Mesenchymal stem cell (in vitro differentiated cells and primary cell): ENCODE data around the gene ABCC4.

ENCODE experiments used
- DNase-seq: peaks from one replicate; pipeline ENCODE4 v3.0.0-alpha.2; 2013
- H2AFZ ChIP-seq: one replicate; pipeline ENCODE4 v1.6.1; 2013; ENCODE audit warnings: low read depth, mild to moderate bottlenecking, control low read depth, inconsistent platforms, low read length, moderate library complexity
- H2AK5ac ChIP-seq: 2 replicates; pipeline ENCODE4 v1.6.1; 2013; ENCODE audit warnings: low read length, moderate library complexity, mild to moderate bottlenecking, inconsistent platforms; ENCODE audit not compliant: severe bottlenecking
- H2BK120ac ChIP-seq: one replicate; pipeline ENCODE4 v1.6.1; 2013; ENCODE audit warnings: low read depth, mild to moderate bottlenecking, inconsistent platforms, low read length, moderate library complexity
- H2BK12ac ChIP-seq, 2 experiments: one replicate each; pipeline ENCODE4 v1.6.1; 2013; ENCODE audit warnings: inconsistent platforms in 2 of 2, low read length in 2 of 2, mild to moderate bottlenecking in 2 of 2, moderate library complexity in 2 of 2, control low read depth in 1 of 2
- H2BK15ac ChIP-seq: one replicate; pipeline ENCODE4 v1.6.1; 2013; ENCODE audit warnings: mild to moderate bottlenecking, low read depth, inconsistent platforms; ENCODE audit not compliant: poor library complexity, severe bottlenecking
- H2BK5ac ChIP-seq: 2 replicates; pipeline ENCODE4 v1.6.1; 2013; ENCODE audit warnings: low read depth, mild to moderate bottlenecking, low read length, control low read depth, inconsistent platforms; ENCODE audit not compliant: poor library complexity, severe bottlenecking
- H3K14ac ChIP-seq, 2 experiments: one replicate each; pipeline ENCODE4 v1.6.1; 2013; ENCODE audit warnings: inconsistent platforms in 2 of 2, low read length in 2 of 2, control low read depth in 1 of 2, mild to moderate bottlenecking in 1 of 2, moderate library complexity in 1 of 2
- H3K18ac ChIP-seq, 2 experiments: one replicate each; pipeline ENCODE4 v1.6.1; 2013; ENCODE audit warnings: inconsistent platforms in 2 of 2, low read length in 2 of 2, control low read depth in 1 of 2, low read depth in 1 of 2, mild to moderate bottlenecking in 1 of 2
- H3K23ac ChIP-seq, 2 experiments: one replicate each; pipeline ENCODE4 v1.6.1; 2013; ENCODE audit warnings: inconsistent platforms in 2 of 2, low read length in 2 of 2, mild to moderate bottlenecking in 2 of 2, moderate library complexity in 2 of 2, control low read depth in 1 of 2
- H3K27ac ChIP-seq: 2 replicates; pipeline ENCODE4 v1.5.1; 2013; ENCODE audit warnings: mild to moderate bottlenecking, moderate library complexity, low read length, control low read depth, inconsistent platforms; ENCODE audit not compliant: poor library complexity, severe bottlenecking
- H3K27me3 ChIP-seq, 2 experiments: 2 replicates each; pipeline versions ENCODE4 v1.6.1 to v1.7.0; 2013; ENCODE audit warnings: low read length in 2 of 2, mild to moderate bottlenecking in 2 of 2, moderate library complexity in 2 of 2, control low read depth in 1 of 2, inconsistent platforms in 1 of 2; ENCODE audit not compliant: control insufficient read depth in 1 of 2, insufficient read depth in 1 of 2
- H3K36me3 ChIP-seq, 2 experiments: 2 replicates each; pipeline versions ENCODE4 v1.6.1 to v1.7.0; 2013; ENCODE audit warnings: low read length in 2 of 2, control low read depth in 1 of 2, inconsistent platforms in 1 of 2, low read depth in 1 of 2, mild to moderate bottlenecking in 1 of 2; ENCODE audit not compliant: insufficient read depth in 2 of 2, control insufficient read depth in 1 of 2
- H3K4ac ChIP-seq, 2 experiments: one replicate each; pipeline ENCODE4 v1.6.1; 2013; ENCODE audit warnings: inconsistent platforms in 2 of 2, low read length in 2 of 2, mild to moderate bottlenecking in 2 of 2, moderate library complexity in 2 of 2, control low read depth in 1 of 2, low read depth in 1 of 2
- H3K4me1 ChIP-seq: 2 replicates; pipeline ENCODE4 v1.6.1; 2013; ENCODE audit warnings: low read depth, low read length, control low read depth; ENCODE audit not compliant: control insufficient read depth, insufficient read depth
- H3K4me2 ChIP-seq: 2 replicates; pipeline ENCODE4 v1.6.1; 2013; ENCODE audit warnings: low read length, mild to moderate bottlenecking, inconsistent platforms; ENCODE audit not compliant: poor library complexity, severe bottlenecking
- H3K4me3 ChIP-seq, 2 experiments: 2 replicates each; pipeline versions ENCODE4 v1.5.1 to v1.7.0; 2013; ENCODE audit warnings: low read length in 2 of 2, mild to moderate bottlenecking in 2 of 2, control low read depth in 1 of 2, low read depth in 1 of 2; ENCODE audit not compliant: insufficient read depth in 1 of 2
- H3K79me1 ChIP-seq: replicated peaks from 2 replicates; pipeline ENCODE4 v1.6.1; 2013; ENCODE audit warnings: mild to moderate bottlenecking, control low read depth, low read length, inconsistent platforms; ENCODE audit not compliant: poor library complexity, severe bottlenecking
- H3K9ac ChIP-seq: 2 replicates; pipeline ENCODE4 v1.7.0; 2013; ENCODE audit warnings: mild to moderate bottlenecking, low read length, moderate library complexity
- H3K9me3 ChIP-seq: 2 replicates; pipeline ENCODE4 v1.7.0; 2013; ENCODE audit warnings: mild to moderate bottlenecking, low read length; ENCODE audit not compliant: control insufficient read depth
- H4K8ac ChIP-seq: one replicate; pipeline ENCODE4 v1.6.1; 2013; ENCODE audit warnings: inconsistent platforms, mild to moderate bottlenecking, low read length, moderate library complexity
- H4K91ac ChIP-seq: one replicate; pipeline ENCODE4 v1.6.1; 2013; ENCODE audit warnings: mild to moderate bottlenecking, low read length, inconsistent platforms
- WGBS: methylation state at CpG from one replicate; pipeline ENCODE4 v1.1.7; 2013; ENCODE audit warnings: mixed read lengths; 5-methylcytosine and 5-hydroxymethylcytosine counted together

ABCC4 gene

GRCh38 chr13:95262837-95263384, 38.3 kb downstream of the ABCC4 start:
- H3K4me1 ChIP-seq = peaks cover 14% of the 10 kb centered on the region
- peak overlapping the region; percentile 13 for H4K8ac ChIP-seq
- H2BK5ac ChIP-seq = no peak overlapping the region
- no peak overlapping the region for H2BK12ac ChIP-seq
- peak overlapping the region in 1 of 2 experiments; percentile 43 for H3K4ac ChIP-seq
- H3K79me1 ChIP-seq = peaks cover 8% of the 10 kb centered on the region
- H3K9me3 ChIP-seq = no peaks in the 10 kb centered on the region
- peak overlapping the region; percentile 71 for H2AK5ac ChIP-seq
- H3K27me3 ChIP-seq = no peaks in the 10 kb centered on the region
- H3K4me3 ChIP-seq = no peak overlapping the region
- H2AFZ ChIP-seq = no peak overlapping the region
- H3K9ac ChIP-seq = no peak overlapping the region
- H2BK15ac ChIP-seq = no peak overlapping the region
- 100% methylated on average over 6 of the region's 9 CpGs for WGBS
- no peak overlapping the region for H3K14ac ChIP-seq
- no peak overlapping the region for H4K91ac ChIP-seq
- H3K36me3 ChIP-seq = peaks cover 4 to 27% of the 10 kb centered on the region in 2 experiments
- peak overlapping the region in 1 of 2 experiments; percentile 46 for H3K18ac ChIP-seq
- DNase-seq = no peak
- no peak overlapping the region for H3K23ac ChIP-seq
- peak overlapping the region; percentile 12 for H3K27ac ChIP-seq
- no peak overlapping the region for H2BK120ac ChIP-seq
- no peak overlapping the region for H3K4me2 ChIP-seq

- H4K91ac ChIP-seq = peak overlapping the region; percentile 3
- H3K18ac ChIP-seq = peak overlapping the region in 1 of 2 experiments; percentile 67
These were observed 39.3 kb downstream of the ABCC4 start for GRCh38 chr13:95261956-95262355.

GRCh38 chr13:95260031-95260525, 41.2 kb downstream of the ABCC4 start:
- 99% methylated on average over 6 of the region's 7 CpGs for WGBS
- no peak for DNase-seq
- Histone ChIP-seq H3K4me3 (no peak overlapping the region), H3K18ac (no peak overlapping the region), H3K9ac (no peak overlapping the region), H2AK5ac (peak overlapping the region; percentile 96), H2AFZ (no peak overlapping the region), H2BK15ac (no peak overlapping the region), H2BK5ac (no peak overlapping the region), H3K14ac (no peak overlapping the region), H4K91ac (no peak overlapping the region), H3K27ac (peak overlapping the region; percentile 92), H3K36me3 (peaks cover 0 to 14% of the 10 kb centered on the region in 2 experiments), H3K79me1 (peaks cover 8% of the 10 kb centered on the region), H3K9me3 (no peaks in the 10 kb centered on the region), H3K23ac (no peak overlapping the region), H3K4ac (no peak overlapping the region), H2BK12ac (no peak overlapping the region), H3K4me2 (no peak overlapping the region), H3K4me1 (peaks cover 18% of the 10 kb centered on the region), H4K8ac (no peak overlapping the region), H3K27me3 (no peaks in the 10 kb centered on the region), H2BK120ac (no peak overlapping the region)

More at GRCh38 chr13:95261956-95262355, 39.3 kb downstream of the ABCC4 start:
- Histone ChIP-seq H3K27ac (no peak overlapping the region), H3K27me3 (no peaks in the 10 kb centered on the region), H2AFZ (no peak overlapping the region), H2BK15ac (peak overlapping the region; percentile 39), H2BK12ac (no peak overlapping the region), H3K4ac (no peak overlapping the region), H2AK5ac (peak overlapping the region; percentile 40), H3K9ac (no peak overlapping the region), H3K23ac (no peak overlapping the region), H2BK5ac (no peak overlapping the region), H2BK120ac (no peak overlapping the region), H3K79me1 (peaks cover 8% of the 10 kb centered on the region), H3K14ac (no peak overlapping the region), H3K4me2 (no peak overlapping the region), H3K36me3 (peaks cover 4 to 28% of the 10 kb centered on the region in 2 experiments), H4K8ac (peak overlapping the region; percentile 4), H3K9me3 (no peaks in the 10 kb centered on the region), H3K4me1 (peaks cover 13% of the 10 kb centered on the region), H3K4me3 (no peak overlapping the region)
- 82% methylated on average over 3 of the region's 3 CpGs for WGBS
- no peak for DNase-seq

- H2AFZ ChIP-seq = no peak overlapping the region
- no peak overlapping the region for H3K18ac ChIP-seq
- H3K9ac ChIP-seq = no peak overlapping the region
- no peak overlapping the region for H3K4ac ChIP-seq
- no peak overlapping the region for H4K8ac ChIP-seq
- peak overlapping the region; percentile 21 for H2BK5ac ChIP-seq
- H3K36me3 ChIP-seq = peaks cover 0 to 16% of the 10 kb centered on the region in 2 experiments
- peak overlapping the region in 1 of 2 experiments; percentile 80 for H2BK12ac ChIP-seq
- H2AK5ac ChIP-seq = peak overlapping the region; percentile 67
- WGBS = 87% methylated on average over 8 of the region's 9 CpGs
- no peaks in the 10 kb centered on the region for H3K9me3 ChIP-seq
- H3K4me3 ChIP-seq = no peak overlapping the region
- H3K4me1 ChIP-seq = peaks cover 21% of the 10 kb centered on the region
- peaks cover 8% of the 10 kb centered on the region for H3K79me1 ChIP-seq
- H3K4me2 ChIP-seq = no peak overlapping the region
- H2BK15ac ChIP-seq = no peak overlapping the region
- H3K27ac ChIP-seq = peak overlapping the region; percentile 92
- no peak overlapping the region for H2BK120ac ChIP-seq
- no peak overlapping the region for H4K91ac ChIP-seq
- no peak for DNase-seq
- no peak overlapping the region for H3K14ac ChIP-seq
- H3K27me3 ChIP-seq = no peaks in the 10 kb centered on the region
- no peak overlapping the region for H3K23ac ChIP-seq
These were observed 42.5 kb downstream of the ABCC4 start for GRCh38 chr13:95258619-95259194.
